GM23248 (cell line): ENCODE results near the gene AHR.

ENCODE experiments used
- EZH2 ChIP-seq: fragments of 200-600 bp; sonication (generic); IDR thresholded peaks from 2 replicates; pipeline ENCODE4 v1.6.1; 2018; ENCODE audit warnings: antibody characterized with exemption, mild to moderate bottlenecking; ENCODE audit not compliant: insufficient read depth, poor library complexity, severe bottlenecking
- EZH2phosphoT487 ChIP-seq: fragments of 200-600 bp; sonication (generic); IDR thresholded peaks from 2 replicates; pipeline ENCODE4 v1.6.1; 2018; ENCODE audit warnings: antibody characterized with exemption, moderate library complexity, mild to moderate bottlenecking, low read depth; ENCODE audit not compliant: insufficient read depth

DNA sequence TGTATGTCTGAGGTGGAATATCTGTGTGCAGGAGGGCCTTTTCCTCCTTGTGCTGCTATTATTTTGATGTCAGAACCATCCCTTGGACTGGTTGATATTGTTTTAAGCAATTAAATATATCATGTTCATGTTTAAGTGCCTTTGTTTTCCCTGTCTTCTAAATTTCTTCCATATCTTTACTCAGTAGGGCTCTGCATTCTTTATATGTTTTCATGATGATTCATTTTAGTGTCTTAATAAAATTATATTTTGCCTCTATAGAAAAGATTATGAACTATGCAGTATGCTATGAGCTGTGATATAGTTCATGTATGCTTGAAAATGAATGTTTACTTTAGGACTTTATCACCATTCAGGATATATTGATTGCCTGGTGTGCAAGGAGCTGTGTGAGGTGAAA, 34.8 kb downstream of the AHR start:
- TF ChIP-seq EZH2 (no peak), EZH2phosphoT487 (no peak)
